ENCODE results near the gene KISS1.

KISS1 gene

DNA sequence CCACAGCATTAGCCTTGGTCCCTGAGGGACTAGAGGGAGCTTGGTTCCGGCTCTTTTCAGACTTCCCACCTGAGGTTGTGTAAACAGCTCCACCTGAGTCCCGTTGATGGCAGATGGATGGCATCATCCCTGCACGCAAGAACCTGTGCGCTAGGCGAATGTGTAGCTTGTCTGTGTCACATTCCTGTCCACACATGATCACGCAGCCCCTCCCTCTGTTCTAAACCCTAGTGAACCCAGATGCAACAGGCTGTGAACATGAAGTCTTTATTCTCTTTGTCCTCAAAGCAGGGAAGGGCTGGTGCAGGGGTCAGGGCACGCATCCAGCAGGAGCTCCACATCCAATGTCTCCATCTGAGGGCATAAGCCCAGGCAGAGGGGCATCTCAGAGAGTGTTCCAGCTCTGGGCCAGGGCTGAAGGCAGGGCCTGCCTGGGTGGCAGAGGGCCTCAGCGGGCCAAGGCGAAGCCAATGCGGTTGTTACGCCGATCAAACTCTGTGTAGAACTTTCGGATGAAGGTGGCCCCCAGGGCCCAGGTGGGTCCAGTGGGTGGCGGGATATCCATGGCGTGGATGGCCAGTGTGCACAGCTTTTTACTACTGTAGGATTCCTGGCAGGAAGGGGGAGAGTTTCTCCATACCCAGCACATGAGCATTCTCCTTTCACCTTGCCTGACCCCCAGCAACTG lies 41.6 kb downstream of the KISS1 start:
- DNase-seq (ENCODE audit: low spot score) = no peak

DNA sequence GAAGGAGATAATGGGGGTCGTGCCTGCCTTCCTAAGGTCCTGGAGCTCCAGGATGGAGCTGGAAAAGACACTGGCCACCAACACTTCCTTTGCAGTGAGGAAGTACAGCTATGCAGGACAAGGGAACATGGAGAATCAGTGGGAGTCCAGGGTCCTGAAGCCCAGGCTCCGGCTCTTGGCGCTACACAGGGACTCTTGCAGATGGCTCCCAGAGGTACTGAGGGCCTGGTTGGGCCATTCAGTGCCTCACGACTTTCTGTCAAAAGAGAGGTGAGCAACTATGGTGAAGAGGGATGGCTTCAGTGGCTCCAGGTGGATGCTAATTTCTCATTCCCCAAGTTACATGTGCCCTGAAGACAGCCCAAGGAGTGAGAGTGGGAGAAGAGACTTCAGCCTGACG lies 42.6 kb downstream of the KISS1 start:
- no peak for DNase-seq (ENCODE audit: low spot score)

DNA sequence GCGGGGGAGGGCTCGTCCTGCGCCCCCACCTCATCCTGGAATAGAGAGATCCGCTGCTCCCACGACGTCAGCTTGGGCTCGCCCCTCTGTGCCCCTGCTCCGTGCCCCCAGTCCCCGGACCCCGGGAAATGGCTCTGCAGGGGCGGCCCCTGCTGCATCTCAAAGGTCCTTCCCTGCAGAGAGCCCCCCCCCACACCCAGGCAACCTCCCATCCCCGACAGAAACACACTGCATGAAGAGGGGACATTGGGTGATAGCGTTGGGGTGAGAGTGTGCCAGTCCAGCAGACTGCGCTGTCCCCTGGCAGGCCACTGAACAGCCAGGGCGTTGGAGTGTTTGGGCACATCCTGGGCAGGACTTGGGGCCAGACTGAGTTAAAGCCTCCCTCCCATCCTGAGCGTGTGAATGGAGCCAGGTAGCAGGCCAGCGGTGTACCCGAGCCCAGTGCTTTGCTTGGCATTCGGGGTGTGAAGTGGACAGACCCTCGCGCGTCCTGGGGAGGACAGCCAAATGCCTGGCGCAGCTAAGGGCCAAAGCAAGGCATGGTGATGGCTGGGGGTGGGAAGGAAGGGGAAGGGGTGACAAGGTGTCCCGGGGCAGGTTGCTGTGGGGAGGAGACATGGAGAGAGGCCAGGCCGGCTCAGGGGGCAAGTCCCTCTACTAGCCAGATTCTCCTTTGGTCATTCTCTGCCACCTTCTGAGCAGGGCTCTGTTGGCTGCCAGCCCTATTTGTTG lies 43.8 kb downstream of the KISS1 start:
- no peak for DNase-seq (ENCODE audit: low spot score)

GRCh38 chr1:204151552-204152309 lies 44.6 kb downstream of the KISS1 start, which contains the start of gene ETNK2:
Gene ETNK2 (minus strand): TSS chr1:204152044. CDS start chr1:204151852, 192 bp downstream.
- DNase-seq (ENCODE audit: low spot score) = peak; percentile 81

- peak; percentile 61 for DNase-seq (ENCODE audit: low spot score)
Observed at GRCh38 chr1:204150702-204151551, 45.4 kb downstream of the KISS1 start.

DNA sequence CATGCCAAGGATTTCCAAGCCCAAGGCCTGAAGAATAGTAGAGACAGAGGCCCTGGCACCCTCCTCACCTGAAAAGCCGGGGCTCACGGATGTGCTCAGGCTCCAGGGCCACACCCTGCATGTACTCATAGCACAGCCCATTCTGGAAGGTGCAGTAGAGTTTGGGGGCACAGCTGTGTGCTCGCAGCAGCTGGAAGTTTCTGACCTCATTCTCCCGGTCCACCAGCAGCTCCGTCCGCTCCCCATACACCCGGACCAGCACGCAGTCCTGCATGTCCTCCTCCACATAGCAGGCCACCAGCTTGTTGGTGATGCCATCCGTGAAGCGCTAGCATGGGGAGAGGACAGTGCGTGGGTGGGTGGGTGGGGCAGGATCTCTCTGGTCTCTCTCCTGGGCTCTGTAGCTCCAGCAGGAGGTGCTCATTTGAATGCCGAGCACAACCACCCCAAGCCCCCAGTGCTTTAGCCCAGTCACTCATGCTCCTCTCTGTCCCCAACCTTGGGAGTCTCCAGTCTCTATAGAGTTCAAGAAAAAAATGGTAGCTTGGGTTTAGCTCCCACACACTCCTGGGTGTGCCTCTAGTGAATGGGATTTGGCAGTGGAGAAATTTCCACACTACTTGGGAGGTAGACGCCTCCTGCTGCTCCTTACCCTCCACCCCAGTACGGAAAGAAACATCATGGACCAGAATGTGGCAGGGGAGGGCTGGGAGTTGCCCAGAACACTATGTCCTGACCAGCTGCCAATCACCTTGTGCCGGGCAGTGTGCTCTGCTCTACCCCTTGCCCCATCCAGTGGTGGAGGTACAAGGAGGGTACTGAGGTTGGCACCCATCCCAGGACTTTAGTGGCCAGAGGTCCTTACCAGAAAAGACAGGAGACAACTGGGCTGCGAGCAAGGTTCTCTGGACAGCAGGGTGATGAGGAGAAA lies 46.4 kb downstream of the KISS1 start:
- DNase-seq (ENCODE audit: low spot score) = no peak

GRCh38 chr1:204149107-204149506 lies 47.2 kb downstream of the KISS1 start:
- DNase-seq (ENCODE audit: low spot score) = no peak

GRCh38 chr1:204147406-204148383 lies 48.6 kb downstream of the KISS1 start:
- no peak for DNase-seq (ENCODE audit: low spot score)

- no peak for DNase-seq (ENCODE audit: low spot score)
Observed at GRCh38 chr1:204146965-204147364, 49.3 kb downstream of the KISS1 start.

- no peak for DNase-seq (ENCODE audit: low spot score)
Observed at GRCh38 chr1:204146309-204146708, 50.0 kb downstream of the KISS1 start.

DNA sequence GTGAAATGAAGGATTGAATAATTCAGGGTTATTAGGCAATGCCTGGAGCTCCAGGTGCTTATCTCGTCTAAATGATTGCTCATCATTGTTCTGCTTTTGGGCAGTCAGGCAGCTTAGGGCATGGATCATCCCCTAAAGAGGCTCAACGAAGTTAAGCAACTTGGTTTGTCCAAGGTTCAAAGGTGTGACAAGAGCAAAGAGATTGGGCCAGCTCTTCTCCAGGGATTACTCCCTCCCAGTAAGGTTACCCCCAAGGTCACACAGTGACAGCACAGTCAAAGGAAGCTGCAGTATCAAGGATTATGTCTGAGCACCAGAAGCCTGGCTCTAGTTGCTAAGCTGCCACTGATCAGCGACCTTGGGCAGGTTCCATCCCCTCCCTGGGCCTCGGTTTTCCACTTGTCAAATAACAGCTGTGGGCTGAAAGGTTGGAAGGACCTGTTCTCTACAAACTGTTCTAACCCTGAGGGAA lies 51.2 kb downstream of the KISS1 start:
- no peak for DNase-seq (ENCODE audit: low spot score)

- no peak for DNase-seq (ENCODE audit: low spot score)
Observed at GRCh38 chr1:204143276-204144041, 52.8 kb downstream of the KISS1 start.

- no peak for DNase-seq (ENCODE audit: low spot score)
Observed at GRCh38 chr1:204142032-204142974, 54.0 kb downstream of the KISS1 start.

DNA sequence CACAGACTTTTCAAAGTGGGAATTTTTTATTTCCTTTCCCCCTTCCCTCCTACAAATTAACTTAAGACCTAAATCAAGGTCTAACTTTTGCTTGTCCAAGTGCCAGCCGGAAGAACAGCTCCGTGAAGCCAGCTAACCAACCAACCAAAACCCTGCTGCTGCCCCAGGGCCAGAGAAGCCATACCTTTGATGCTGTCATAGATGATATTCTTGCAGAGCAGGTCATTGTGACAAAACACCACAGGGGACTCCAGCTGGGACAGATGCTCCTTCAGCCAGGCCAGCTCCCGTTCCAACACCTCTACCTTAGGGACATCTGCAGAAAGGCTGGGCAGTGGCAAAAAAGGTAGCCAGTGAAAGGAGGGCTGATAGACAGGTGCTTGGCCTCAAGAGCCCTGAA lies 55.2 kb downstream of the KISS1 start:
- DNase-seq (ENCODE audit: low spot score) = no peak
